ENCODE data around the gene ZBTB20.

ZBTB20 gene

DNA sequence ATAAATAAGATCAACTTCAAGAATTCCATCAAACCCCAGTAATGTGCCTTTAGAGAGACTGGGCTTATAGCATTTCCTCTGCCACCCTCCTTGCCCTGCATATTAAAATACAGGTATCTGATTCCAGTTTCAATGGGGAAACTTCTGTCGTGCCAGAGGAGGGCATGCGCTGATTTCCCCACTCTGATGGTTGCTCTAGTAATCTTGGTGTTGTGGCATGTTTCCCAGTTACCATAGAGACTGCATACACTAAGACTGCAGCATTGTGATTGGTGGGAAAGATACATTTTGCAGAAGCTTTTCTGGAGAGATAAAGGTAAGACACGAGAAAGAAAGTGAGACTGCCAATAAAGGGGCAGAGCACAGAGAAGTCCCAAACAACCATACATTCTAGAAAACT, 627.7 kb downstream of the ZBTB20 start:
- no peaks in the 10 kb centered on the region for H4K20me1 ChIP-seq (ENCODE audit: insufficient read depth, low read length)

DNA sequence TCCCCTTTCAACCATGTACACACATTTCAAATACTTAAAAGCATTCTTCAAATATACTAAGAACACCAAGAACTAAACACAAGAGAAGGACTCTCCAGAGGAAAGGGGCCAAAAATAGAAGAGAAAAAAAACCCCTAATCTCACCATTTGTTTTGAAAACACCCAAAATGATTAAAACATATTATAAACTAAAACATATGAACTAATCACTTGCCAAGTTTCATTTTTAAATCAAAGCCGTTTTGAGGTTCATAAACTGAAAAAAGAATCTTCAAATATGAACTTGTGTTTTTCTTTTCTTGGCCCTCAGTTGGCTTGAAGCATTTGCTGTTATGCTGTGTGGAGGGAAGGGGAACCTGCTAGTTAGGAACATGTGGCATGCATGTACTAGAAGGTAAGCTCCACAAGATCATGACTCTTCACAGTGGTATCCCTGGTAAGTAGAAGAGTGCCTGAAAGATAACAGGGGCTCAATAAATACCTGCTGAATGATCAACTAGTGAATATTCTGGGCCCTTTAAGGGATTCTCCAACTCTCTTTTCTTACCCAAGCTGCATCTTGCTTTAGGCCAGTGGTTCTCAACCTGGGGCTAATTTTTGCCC, 628.8 kb downstream of the ZBTB20 start:
- Histone ChIP-seq H3K4me2 (ENCODE audit: low read depth, low read length) (no peak overlapping the region), H3K4me3 (ENCODE audit: low read length) (no peak overlapping the region), H3K36me3 (replicated peaks; ENCODE audit: insufficient read depth, low read length) (no peaks in the 10 kb centered on the region), H3F3A (ENCODE audit: insufficient read depth, low read length) (no peaks in the 10 kb centered on the region), H3K9me3 (replicated peaks; ENCODE audit: insufficient read depth, low read length) (no peaks in the 10 kb centered on the region), H3K4me1 (ENCODE audit: low read length) (no peaks in the 10 kb centered on the region), H3K27ac (ENCODE audit: low read length) (no peak overlapping the region), H4K20me1 (ENCODE audit: insufficient read depth, low read length) (no peaks in the 10 kb centered on the region), H3K27me3 (replicated peaks; ENCODE audit: insufficient read depth, low read length) (no peaks in the 10 kb centered on the region), H2AFZ (ENCODE audit: low read length) (no peak overlapping the region), H3K79me2 (ENCODE audit: low read length) (no peaks in the 10 kb centered on the region), H3K9ac (ENCODE audit: low read length) (no peak overlapping the region), H3K9me2 (replicated peaks; ENCODE audit: insufficient read depth, low read length) (no peaks in the 10 kb centered on the region)
- no peak for TF ChIP-seq EZH2phosphoT487 (IDR thresholded peaks at IDR 0.05; ENCODE audit: low read length)
- TF ChIP-seq, protein P1, sequence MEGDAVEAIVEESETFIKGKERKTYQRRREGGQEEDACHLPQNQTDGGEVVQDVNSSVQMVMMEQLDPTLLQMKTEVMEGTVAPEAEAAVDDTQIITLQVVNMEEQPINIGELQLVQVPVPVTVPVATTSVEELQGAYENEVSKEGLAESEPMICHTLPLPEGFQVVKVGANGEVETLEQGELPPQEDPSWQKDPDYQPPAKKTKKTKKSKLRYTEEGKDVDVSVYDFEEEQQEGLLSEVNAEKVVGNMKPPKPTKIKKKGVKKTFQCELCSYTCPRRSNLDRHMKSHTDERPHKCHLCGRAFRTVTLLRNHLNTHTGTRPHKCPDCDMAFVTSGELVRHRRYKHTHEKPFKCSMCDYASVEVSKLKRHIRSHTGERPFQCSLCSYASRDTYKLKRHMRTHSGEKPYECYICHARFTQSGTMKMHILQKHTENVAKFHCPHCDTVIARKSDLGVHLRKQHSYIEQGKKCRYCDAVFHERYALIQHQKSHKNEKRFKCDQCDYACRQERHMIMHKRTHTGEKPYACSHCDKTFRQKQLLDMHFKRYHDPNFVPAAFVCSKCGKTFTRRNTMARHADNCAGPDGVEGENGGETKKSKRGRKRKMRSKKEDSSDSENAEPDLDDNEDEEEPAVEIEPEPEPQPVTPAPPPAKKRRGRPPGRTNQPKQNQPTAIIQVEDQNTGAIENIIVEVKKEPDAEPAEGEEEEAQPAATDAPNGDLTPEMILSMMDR (IDR thresholded peaks at IDR 0.05; ENCODE audit: low read length), result no peak
- TF ChIP-seq EZH2 (optimal IDR thresholded peaks at IDR 0.05; ENCODE audit: low read depth, low read length), result no peak
- no peak for DNase-seq

More for the DNA sequence above, 627.7 kb downstream of the ZBTB20 start:
- H3F3A ChIP-seq (ENCODE audit: insufficient read depth, low read length), result no peaks in the 10 kb centered on the region
- no peaks in the 10 kb centered on the region for H3K36me3 ChIP-seq (replicated peaks; ENCODE audit: insufficient read depth, low read length)
- no peaks in the 10 kb centered on the region for H3K79me2 ChIP-seq (ENCODE audit: low read length)
- H3K4me3 ChIP-seq (ENCODE audit: low read length), result no peak overlapping the region
- TF ChIP-seq, protein P1 (IDR thresholded peaks at IDR 0.05; ENCODE audit: low read length), result no peak
- TF ChIP-seq EZH2 (optimal IDR thresholded peaks at IDR 0.05; ENCODE audit: low read depth, low read length) (no peak), EZH2phosphoT487 (IDR thresholded peaks at IDR 0.05; ENCODE audit: low read length) (no peak)
- H3K27me3 ChIP-seq (replicated peaks; ENCODE audit: insufficient read depth, low read length), result no peaks in the 10 kb centered on the region
- no peak for DNase-seq
- no peaks in the 10 kb centered on the region for H3K4me1 ChIP-seq (ENCODE audit: low read length)
- no peak overlapping the region for H3K9ac ChIP-seq (ENCODE audit: low read length)
- H3K9me3 ChIP-seq (replicated peaks; ENCODE audit: insufficient read depth, low read length), result no peaks in the 10 kb centered on the region
- no peak overlapping the region for H3K4me2 ChIP-seq (ENCODE audit: low read depth, low read length)
- no peak overlapping the region for H3K27ac ChIP-seq (ENCODE audit: low read length)
- no peaks in the 10 kb centered on the region for H3K9me2 ChIP-seq (replicated peaks; ENCODE audit: insufficient read depth, low read length)
- no peak overlapping the region for H2AFZ ChIP-seq (ENCODE audit: low read length)

DNA sequence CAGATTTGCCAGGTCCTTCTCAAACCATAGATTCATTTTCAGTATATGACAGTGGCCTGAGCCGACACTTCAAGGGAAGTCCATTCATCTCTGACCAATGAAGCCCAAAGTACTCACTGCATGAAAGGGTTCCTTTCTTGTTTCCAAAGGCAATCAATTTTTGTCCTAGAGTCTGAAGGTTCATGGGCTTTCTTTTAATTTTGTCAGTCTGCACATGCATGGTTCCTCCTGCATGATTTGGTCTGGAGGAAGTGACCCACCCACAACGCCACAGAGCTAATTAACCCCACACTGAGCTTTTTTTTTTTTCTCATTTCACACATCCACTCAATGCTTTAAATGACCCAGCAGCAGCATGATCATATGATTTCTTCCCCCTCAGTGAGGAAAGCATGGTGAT, 636.9 kb downstream of the ZBTB20 start:
- H3K27me3 ChIP-seq (replicated peaks; ENCODE audit: insufficient read depth, low read length), result peaks cover 24% of the 10 kb centered on the region
- no peak overlapping the region for H3K27ac ChIP-seq (ENCODE audit: low read length)
- H3K4me3 ChIP-seq (ENCODE audit: low read length), result no peak overlapping the region
- H3K4me2 ChIP-seq (ENCODE audit: low read depth, low read length), result no peak overlapping the region
- no peaks in the 10 kb centered on the region for H3K9me2 ChIP-seq (replicated peaks; ENCODE audit: insufficient read depth, low read length)
- H3K9ac ChIP-seq (ENCODE audit: low read length), result no peak overlapping the region
- H4K20me1 ChIP-seq (ENCODE audit: insufficient read depth, low read length), result no peaks in the 10 kb centered on the region
- no peak overlapping the region for H2AFZ ChIP-seq (ENCODE audit: low read length)
- H3K9me3 ChIP-seq (replicated peaks; ENCODE audit: insufficient read depth, low read length), result no peaks in the 10 kb centered on the region
- TF ChIP-seq, protein P1 (IDR thresholded peaks at IDR 0.05; ENCODE audit: low read length), result no peak
- TF ChIP-seq EZH2phosphoT487 (IDR thresholded peaks at IDR 0.05; ENCODE audit: low read length) (no peak), EZH2 (optimal IDR thresholded peaks at IDR 0.05; ENCODE audit: low read depth, low read length) (no peak)
- H3K4me1 ChIP-seq (ENCODE audit: low read length), result no peaks in the 10 kb centered on the region
- no peaks in the 10 kb centered on the region for H3K36me3 ChIP-seq (replicated peaks; ENCODE audit: insufficient read depth, low read length)
- no peaks in the 10 kb centered on the region for H3K79me2 ChIP-seq (ENCODE audit: low read length)
- no peaks in the 10 kb centered on the region for H3F3A ChIP-seq (ENCODE audit: insufficient read depth, low read length)
- no peak for DNase-seq

Measured in MM.1S (cell line).